HG02610 (cell line): ENCODE measurements around the gene UBE2J2.
"Not testable (repeated sequence)": the region's sequence is repeated elsewhere in the genome, so short reads cannot be mapped to it uniquely, and the experiment has no call there.

Experiments used
- ATAC-seq: cut with Tn5 transposase; IDR thresholded peaks from one replicate; pipeline ENCODE4 v1.9.1; 2021; ENCODE audit warnings: mild to moderate bottlenecking, moderate library complexity; ENCODE audit not compliant: unreplicated experiment

The UBE2J2 gene

DNA sequence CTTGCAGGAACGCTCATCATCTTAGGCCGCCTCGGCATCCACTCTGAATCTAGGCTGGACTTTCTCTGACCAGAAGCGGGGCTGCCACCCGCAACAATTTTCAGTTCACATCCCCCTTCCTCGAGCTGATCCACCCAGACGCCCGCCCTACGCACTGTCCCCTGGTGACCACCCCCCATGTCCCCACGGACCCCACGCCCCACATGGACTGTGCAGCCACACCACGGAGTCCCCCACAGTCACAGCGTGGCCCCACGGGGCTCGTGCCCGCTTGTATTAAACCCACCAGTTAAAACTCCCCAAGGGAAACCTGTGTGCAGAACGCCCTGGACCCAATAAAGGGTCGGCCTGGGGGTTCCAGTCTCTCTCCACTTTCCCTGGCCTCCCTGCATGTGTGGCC, 14.1 kb downstream of the UBE2J2 start:
- no peak for ATAC-seq

- no peak for ATAC-seq
These were observed 14.6 kb downstream of the UBE2J2 start for GRCh38 chr1:1259119-1259488.

DNA sequence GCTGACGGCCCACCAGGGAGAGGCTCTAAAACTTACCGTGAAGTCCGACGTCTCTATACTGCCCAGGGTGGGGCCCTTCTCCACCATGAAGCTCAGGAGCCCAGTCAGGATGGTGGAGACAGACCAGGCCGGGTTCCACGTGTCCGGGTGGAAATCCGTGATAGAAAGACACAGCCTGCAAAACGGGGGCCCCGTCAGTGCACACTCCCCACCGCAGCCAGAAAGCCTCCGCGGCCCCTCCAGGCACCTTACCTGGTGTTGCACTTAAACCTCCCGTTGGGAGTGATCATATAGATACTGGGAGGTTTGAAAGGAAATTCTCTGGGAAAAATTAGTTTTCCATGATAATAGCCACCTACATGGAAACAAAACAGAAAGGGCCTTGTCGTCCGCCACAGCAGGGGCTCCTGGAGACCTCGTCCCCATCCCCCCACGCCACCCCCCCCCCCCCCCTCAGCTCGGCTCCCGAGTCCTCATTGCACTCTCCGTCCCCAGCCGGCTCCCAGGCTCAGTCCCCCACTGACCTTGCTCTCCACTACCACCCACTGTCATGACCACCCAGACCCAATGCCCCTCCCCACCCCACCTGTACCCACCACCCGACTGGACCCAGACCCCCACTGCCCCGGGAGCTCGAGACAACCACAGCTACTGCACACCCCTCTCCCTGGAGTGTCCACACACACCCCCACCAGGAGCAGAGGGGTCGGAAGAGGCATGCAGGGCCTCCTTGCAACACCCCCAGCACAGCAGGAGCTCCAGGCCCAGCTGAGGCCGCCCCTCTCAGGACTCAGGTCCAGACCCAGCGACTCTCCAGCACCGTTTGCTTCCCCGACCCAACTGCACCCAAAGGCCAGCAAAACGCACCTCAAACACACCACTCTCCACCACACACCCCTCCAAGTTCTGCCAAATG, 16.4 kb downstream of the UBE2J2 start:
- ATAC-seq = no peak

GRCh38 chr1:1255611-1256010, 18.0 kb downstream of the UBE2J2 start:
- ATAC-seq = no peak

DNA sequence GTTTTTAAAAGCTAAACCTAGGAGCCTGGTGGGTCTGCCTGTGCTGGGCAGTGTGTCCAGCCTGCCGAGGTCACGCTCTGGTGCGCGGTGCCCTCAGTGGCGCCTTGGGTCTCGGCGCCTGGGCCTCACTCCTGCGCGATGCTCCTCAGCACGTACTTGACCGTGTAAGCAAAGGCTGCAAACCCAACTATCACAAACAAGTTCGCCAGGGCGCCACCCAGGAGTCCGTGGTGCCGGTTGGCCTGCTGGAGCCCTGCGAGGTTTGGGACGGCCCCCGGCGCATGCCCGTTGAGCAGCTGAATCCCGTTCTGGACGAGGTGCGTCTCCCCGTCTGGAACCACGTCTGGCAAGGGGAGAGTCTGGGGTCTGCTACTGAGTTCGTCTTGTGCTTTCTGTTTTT, 18.6 kb downstream of the UBE2J2 start:
- ATAC-seq = no peak

DNA sequence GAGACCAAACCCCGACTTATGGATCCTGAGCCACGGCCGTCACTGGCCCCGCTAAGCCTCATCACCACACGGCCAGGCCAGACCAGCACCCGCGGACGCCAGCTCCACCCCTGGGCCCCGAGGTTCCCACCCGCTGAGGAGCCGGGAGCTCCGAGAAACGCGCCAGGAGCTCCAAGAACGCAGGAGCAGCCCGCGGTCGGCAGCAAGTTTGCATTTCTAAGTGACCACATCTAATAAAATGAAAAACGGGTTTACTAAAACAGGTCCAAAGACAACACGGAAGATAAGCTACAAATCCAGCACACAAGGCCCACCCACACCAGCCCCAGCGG, 19.0 kb downstream of the UBE2J2 start:
- ATAC-seq = no peak

GRCh38 chr1:1253972-1254666, 19.5 kb downstream of the UBE2J2 start:
- ATAC-seq = no peak

GRCh38 chr1:1253314-1253713, 20.3 kb downstream of the UBE2J2 start:
- ATAC-seq = no peak

- no peak for ATAC-seq
These were observed 22.8 kb downstream of the UBE2J2 start for GRCh38 chr1:1250786-1251284.

DNA sequence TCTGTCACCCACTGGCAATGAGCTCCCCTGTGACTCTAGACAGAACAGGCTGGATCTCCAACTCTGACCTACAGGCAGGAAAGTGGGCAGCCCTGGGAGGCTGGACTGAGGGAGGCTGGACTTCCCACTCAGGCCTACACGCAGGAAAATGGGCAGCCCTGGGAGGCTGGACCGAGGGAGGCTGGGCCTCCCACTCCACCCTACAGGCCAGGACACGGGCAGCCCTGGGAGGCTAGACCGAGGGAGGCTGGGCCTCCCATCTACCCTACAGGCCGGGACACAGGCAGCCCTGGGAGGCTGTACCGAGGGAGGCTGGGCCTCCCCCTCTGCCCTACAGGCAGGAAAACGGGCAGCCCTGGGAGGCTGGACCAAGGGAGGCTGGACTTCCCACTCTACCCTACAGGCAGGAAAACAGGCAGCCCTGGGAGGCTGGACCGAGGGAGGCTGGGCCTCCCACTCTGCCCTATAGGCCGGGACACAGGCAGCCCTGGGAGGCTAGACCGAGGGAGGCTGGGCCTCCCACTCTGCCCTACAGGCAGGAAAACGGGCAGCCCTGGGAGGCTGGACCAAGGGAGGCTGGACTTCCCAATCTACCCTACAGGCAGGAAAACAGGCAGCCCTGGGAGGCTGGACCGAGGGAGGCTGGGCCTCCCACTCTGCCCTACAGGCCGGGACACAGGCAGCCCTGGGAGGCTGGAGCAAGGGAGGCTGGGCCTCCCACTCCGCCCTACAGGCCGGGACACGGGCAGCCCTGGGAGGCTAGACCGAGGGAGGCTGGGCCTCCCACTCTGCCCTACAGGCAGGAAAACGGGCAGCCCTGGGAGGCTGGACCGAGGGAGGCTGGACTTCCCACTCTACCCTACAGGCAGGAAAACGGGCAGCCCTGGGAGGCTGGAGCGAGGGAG, 25.4 kb downstream of the UBE2J2 start:
- not testable (repeated sequence) for ATAC-seq

- no peak for ATAC-seq
These were observed 26.2 kb downstream of the UBE2J2 start for GRCh38 chr1:1247341-1247913.

GRCh38 chr1:1246577-1247340, 26.9 kb downstream of the UBE2J2 start, which contains the start of gene C1QTNF12:
Gene C1QTNF12 (minus strand): TSS chr1:1246722. CDS start chr1:1246690, 32 bp downstream.
- no peak for ATAC-seq

DNA sequence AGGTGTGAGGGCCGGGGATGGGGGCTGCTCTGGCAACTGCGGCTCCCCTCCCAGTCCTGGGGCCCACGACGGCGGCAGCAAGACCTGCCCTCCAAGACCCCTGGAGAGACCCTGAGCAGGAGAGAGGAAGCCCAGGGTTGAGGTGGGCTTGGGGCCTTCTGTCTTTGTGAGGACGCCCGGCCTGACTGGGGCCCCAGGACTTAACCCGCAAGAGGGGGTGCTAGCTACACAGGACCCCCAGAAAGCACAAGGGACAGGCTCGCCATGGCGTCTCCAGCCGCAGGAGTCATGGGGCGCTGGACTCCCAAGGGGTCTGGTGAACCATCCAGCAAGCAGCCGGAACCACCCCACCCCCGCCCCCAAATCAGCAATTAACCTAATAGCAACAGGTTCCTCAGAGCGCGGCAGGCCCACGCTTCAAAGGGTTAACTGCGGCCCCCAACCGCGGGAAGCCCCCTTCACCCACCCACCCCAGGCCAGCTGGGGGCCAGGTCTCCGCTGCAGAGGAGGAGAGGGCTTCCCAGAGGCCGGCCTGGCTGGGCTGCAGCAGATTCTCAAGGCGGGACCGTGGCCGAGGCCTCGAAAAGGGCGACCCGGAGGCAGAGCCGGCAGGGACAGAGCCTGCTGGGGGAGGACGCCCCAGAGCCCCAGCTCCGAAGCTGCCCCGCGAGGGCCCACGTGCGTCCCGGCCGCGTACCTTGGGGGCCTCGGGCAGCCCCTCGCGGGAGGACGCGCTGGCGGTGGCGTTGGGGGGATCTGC, 27.7 kb downstream of the UBE2J2 start:
- no peak for ATAC-seq

DNA sequence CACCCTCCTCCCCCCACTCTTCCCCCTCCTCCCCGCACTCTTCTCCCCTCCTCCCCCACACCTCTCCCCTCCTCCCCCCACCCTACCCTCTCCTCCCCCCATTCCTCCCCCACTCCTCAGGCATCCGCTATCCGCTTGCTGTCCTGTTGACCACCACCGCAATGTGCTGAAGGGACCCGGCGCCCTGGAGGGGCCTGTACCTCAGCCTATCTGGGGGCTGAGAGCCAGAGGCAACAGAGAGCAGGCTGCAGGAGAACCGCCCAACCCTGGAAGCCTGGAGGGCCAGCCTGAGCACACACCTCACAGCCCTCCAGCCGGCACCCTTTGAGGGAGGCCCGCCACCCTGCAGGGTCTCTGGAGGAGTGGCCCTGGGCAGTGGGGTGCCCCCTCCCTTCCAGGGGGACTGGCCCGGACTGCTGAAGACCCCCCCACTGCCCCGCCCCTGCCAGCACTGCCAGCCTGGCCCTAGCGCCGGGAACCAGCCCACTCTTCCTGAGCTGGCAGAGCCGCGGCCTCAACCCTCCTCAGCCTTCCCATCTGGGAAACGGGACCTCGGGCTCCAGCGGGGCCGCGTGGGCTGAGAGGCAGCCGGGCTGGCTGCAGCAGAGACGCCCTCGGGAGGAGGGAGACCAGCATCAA, 28.4 kb downstream of the UBE2J2 start:
- no peak for ATAC-seq

DNA sequence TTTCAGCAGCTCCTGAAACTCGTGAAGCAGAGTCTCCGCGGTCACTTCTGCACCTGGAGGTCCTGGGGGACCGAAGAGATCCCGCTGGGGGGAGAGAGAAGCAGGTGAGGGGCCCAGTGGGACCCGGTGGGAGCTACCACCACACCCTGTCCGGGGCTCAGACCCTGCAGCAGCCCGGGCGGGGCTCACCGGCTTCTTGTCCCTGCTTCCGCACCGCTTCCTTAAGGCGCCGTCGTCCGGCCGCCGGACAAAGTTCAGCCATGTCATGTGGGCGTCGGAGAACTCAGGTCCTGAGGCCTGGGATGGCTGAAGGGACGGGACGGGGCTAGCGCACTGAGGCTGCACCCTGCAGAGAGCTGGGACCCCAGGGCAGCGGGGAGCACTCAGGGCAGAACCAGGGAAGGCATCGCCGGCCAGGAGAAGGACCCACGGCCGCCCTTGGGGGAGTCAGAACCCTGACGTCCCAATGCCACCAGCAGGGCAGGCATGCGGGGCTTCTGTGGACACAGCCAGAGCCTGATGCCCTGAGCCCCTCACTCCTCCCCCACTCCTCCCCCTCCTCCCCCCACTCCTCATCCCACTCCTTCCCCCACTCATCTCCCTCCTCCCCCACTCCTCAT, 29.4 kb downstream of the UBE2J2 start:
- ATAC-seq = no peak

DNA sequence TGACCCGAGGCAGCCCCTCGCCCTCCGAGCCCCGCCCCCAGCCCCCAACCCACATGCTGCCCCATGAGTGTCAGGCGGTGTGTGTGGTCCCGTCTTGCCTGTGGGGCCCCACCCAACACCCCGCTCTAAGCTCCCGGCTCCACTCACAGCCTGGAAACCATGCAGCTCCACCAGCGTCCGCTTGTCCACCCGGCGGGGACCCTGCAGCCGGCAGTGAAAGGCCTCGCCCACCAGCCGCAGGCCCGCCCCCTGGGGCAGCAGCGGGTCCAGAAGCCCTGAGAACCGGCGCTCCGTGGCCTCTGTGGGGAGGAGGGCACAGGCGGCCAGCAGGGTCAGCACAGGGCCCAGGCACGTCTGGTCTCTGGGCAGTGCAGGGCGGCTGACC, 29.9 kb downstream of the UBE2J2 start:
- ATAC-seq = no peak

DNA sequence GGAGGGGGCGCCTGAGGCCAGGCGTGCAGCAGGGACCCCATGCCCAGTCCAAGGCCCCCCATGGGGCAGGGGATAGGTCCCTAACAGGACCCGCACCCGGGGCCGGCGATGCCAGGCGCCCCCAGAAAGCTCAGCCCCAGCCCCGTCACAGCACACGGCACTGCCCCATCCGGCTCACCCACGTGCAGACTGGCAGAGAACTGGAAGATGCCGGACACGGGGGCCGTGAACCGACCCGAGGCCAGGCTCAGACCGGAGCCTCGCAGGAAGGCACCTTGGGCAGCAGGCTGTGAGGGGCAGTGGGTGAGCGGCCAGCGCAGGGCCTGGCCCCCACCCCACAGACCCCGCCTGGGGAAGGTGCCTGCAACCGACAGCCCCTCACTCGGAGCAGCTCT, 30.4 kb downstream of the UBE2J2 start:
- ATAC-seq = no peak

- no peak for ATAC-seq
These were observed 31.0 kb downstream of the UBE2J2 start for GRCh38 chr1:1242461-1243265.
